ENCODE measurements around the gene QRSL1.
"Not testable (repeated sequence)": the region's sequence is repeated elsewhere in the genome, so short reads cannot be mapped to it uniquely, and the experiment has no call there.

QRSL1 gene

GRCh38 chr6:106623039-106623438, 6.3 kb upstream of the QRSL1 start:
- no peak for DNase-seq

- DNase-seq, result no peak
These were observed 2.9 kb upstream of the QRSL1 start for GRCh38 chr6:106626485-106626884.

- DNase-seq, result not testable (repeated sequence)
These were observed 1.6 kb upstream of the QRSL1 start for GRCh38 chr6:106627760-106628159.

GRCh38 chr6:106628658-106629102, 698 bp upstream of the QRSL1 start:
- DNase-seq, result no peak

- DNase-seq, result no peak
These were observed 433 bp downstream of the QRSL1 start for GRCh38 chr6:106629859-106630163.

GRCh38 chr6:106630366-106630765, 988 bp downstream of the QRSL1 start:
- no peak for DNase-seq

- DNase-seq, result no peak
These were observed 2.0 kb downstream of the QRSL1 start for GRCh38 chr6:106631346-106631745.

GRCh38 chr6:106634565-106634964, 5.2 kb downstream of the QRSL1 start:
- DNase-seq, result no peak

- DNase-seq, result no peak
These were observed 7.8 kb downstream of the QRSL1 start for GRCh38 chr6:106637051-106637716.

- DNase-seq, result no peak
These were observed 8.5 kb downstream of the QRSL1 start for GRCh38 chr6:106637717-106638341.

- no peak for DNase-seq
These were observed 10.4 kb downstream of the QRSL1 start for GRCh38 chr6:106639812-106640211.

- DNase-seq, result no peak
These were observed 13.1 kb downstream of the QRSL1 start for GRCh38 chr6:106642476-106642875.

GRCh38 chr6:106643061-106643460, 13.7 kb downstream of the QRSL1 start:
- no peak for DNase-seq

- DNase-seq, result no peak
These were observed 19.4 kb downstream of the QRSL1 start for GRCh38 chr6:106648651-106649308.

- DNase-seq, result no peak
These were observed 29.1 kb downstream of the QRSL1 start for GRCh38 chr6:106658469-106658868.

GRCh38 chr6:106659859-106660258, 30.5 kb downstream of the QRSL1 start:
- DNase-seq, result no peak

GRCh38 chr6:106662458-106662857, 33.1 kb downstream of the QRSL1 start:
- DNase-seq, result no peak

GRCh38 chr6:106666282-106667021, 37.1 kb downstream of the QRSL1 start:
- DNase-seq, result no peak

- DNase-seq, result no peak
These were observed 37.6 kb downstream of the QRSL1 start for GRCh38 chr6:106667022-106667402.

GRCh38 chr6:106670236-106670635, 40.9 kb downstream of the QRSL1 start:
- DNase-seq, result no peak

- DNase-seq, result no peak
These were observed 42.3 kb downstream of the QRSL1 start for GRCh38 chr6:106671651-106672050.

- DNase-seq, result no peak
These were observed 45.3 kb downstream of the QRSL1 start for GRCh38 chr6:106674541-106675229.

- no peak for DNase-seq
These were observed 47.9 kb downstream of the QRSL1 start for GRCh38 chr6:106677282-106677681.

Measured in GOT3 (cell line).